ENCODE measurements around the gene RAB3GAP2.
"Not testable (repeated sequence)": the region's sequence is repeated elsewhere in the genome, so short reads cannot be mapped to it uniquely, and the experiment has no call there.

The RAB3GAP2 gene

DNA sequence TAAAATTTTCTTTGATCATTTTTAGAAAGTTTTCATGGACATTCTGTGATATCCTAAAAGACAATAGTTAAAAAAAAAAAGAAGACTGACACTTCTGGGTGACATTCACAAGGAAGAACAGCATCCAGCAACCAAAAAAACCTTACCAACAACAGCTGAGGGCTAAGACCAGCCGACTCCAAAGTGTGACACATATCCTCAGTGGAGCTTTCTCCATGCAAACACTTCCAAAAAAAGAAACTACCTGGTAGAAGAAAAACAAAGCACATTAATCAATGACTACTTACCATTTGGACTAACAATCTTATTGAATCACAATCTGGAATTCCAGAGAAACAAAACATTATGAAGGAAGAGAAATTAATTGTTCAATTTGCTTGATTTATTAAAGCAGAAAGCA lies 90.1 kb downstream of the RAB3GAP2 start:
- no peak overlapping the region for H3K4me3 ChIP-seq (ENCODE audit: insufficient read length, low read depth)
- no peak overlapping the region for H3K9ac ChIP-seq (ENCODE audit: insufficient read length, low read depth)
- no peaks in the 10 kb centered on the region for H3K4me1 ChIP-seq (ENCODE audit: insufficient read depth, insufficient read length)
- DNase-seq (ENCODE audit: low read depth, low spot score) = no peak
- H3K36me3 ChIP-seq (ENCODE audit: insufficient read depth, insufficient read length, low read length) = peaks cover 49% of the 10 kb centered on the region
- H3K9me3 ChIP-seq (ENCODE audit: insufficient read depth, low read length) = no peaks in the 10 kb centered on the region
- TF ChIP-seq SUZ12 (IDR thresholded peaks at IDR 0.05; ENCODE audit: extremely low read depth, insufficient read depth, insufficient read length) (no peak), YY1 (IDR thresholded peaks at IDR 0.05; ENCODE audit: insufficient read depth, insufficient read length) (no peak), ZNF274 (IDR thresholded peaks at IDR 0.05; ENCODE audit: low read depth, low read length) (no peak)
- H3K27me3 ChIP-seq (ENCODE audit: insufficient read depth, insufficient read length) = no peaks in the 10 kb centered on the region

GRCh38 chr1:220176540-220176939 lies 95.7 kb downstream of the RAB3GAP2 start:
- no peak for DNase-seq (ENCODE audit: low read depth, low spot score)
- no peak overlapping the region for H3K9ac ChIP-seq (ENCODE audit: insufficient read length, low read depth)
- no peaks in the 10 kb centered on the region for H3K27me3 ChIP-seq (ENCODE audit: insufficient read depth, insufficient read length)
- no peak overlapping the region for H3K4me3 ChIP-seq (ENCODE audit: insufficient read length, low read depth)
- no peak for TF ChIP-seq SUZ12 (IDR thresholded peaks at IDR 0.05; ENCODE audit: extremely low read depth, insufficient read depth, insufficient read length)
- TF ChIP-seq YY1 (IDR thresholded peaks at IDR 0.05; ENCODE audit: insufficient read depth, insufficient read length) = no peak
- TF ChIP-seq ZNF274 (IDR thresholded peaks at IDR 0.05; ENCODE audit: low read depth, low read length) = no peak
- H3K9me3 ChIP-seq (ENCODE audit: insufficient read depth, low read length) = no peaks in the 10 kb centered on the region
- H3K4me1 ChIP-seq (ENCODE audit: insufficient read depth, insufficient read length) = no peaks in the 10 kb centered on the region
- H3K36me3 ChIP-seq (ENCODE audit: insufficient read depth, insufficient read length, low read length) = peaks cover 39% of the 10 kb centered on the region

DNA sequence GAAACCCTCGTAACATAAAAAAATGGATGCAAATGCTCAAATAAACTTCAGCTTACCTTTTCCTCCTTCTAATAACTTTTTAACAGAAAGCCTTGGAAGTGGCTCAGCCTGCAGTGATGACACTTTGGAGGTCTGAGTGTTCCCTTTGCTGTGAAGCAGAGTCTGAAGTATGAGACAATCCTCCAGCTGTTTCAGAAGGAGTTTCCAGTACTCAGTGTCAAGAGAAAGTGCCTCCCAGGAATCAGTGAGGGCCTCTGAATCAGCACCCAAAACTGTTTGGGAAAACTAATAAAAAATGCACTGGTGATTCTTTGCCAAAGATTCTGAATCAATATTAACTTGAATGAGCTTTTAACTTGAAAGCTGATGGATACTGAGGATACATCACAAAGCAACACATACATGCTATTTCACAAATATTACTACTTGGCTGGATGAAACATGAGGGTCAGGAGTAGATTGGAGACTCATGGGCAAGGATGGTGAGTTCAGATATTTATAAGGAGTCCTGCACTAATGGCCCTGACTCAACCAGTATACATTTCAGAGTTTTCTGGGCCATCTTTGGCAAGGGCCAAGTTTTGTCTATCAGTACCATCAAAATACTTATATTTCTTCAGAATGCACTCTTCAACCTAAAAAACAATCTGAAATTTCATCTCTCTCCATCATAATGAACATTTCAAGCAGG lies 101.3 kb downstream of the RAB3GAP2 start:
- H3K4me3 ChIP-seq (ENCODE audit: insufficient read length, low read depth) = no peak overlapping the region
- peaks cover 62% of the 10 kb centered on the region for H3K36me3 ChIP-seq (ENCODE audit: insufficient read depth, insufficient read length, low read length)
- TF ChIP-seq ZNF274 (IDR thresholded peaks at IDR 0.05; ENCODE audit: low read depth, low read length) (no peak), SUZ12 (IDR thresholded peaks at IDR 0.05; ENCODE audit: extremely low read depth, insufficient read depth, insufficient read length) (no peak), YY1 (IDR thresholded peaks at IDR 0.05; ENCODE audit: insufficient read depth, insufficient read length) (no peak)
- H3K27me3 ChIP-seq (ENCODE audit: insufficient read depth, insufficient read length) = no peaks in the 10 kb centered on the region
- H3K9me3 ChIP-seq (ENCODE audit: insufficient read depth, low read length) = no peaks in the 10 kb centered on the region
- no peak overlapping the region for H3K9ac ChIP-seq (ENCODE audit: insufficient read length, low read depth)
- no peak for DNase-seq (ENCODE audit: low read depth, low spot score)
- H3K4me1 ChIP-seq (ENCODE audit: insufficient read depth, insufficient read length) = no peaks in the 10 kb centered on the region

- not testable (repeated sequence) for H3K9me3 ChIP-seq (ENCODE audit: insufficient read depth, low read length); DNase-seq (ENCODE audit: low read depth, low spot score); H3K4me3 ChIP-seq (ENCODE audit: insufficient read length, low read depth); H3K4me1 ChIP-seq (ENCODE audit: insufficient read depth, insufficient read length); H3K9ac ChIP-seq (ENCODE audit: insufficient read length, low read depth); H3K27me3 ChIP-seq (ENCODE audit: insufficient read depth, insufficient read length)
- peaks cover 71% of the 10 kb centered on the region for H3K36me3 ChIP-seq (ENCODE audit: insufficient read depth, insufficient read length, low read length)
Observed at GRCh38 chr1:220169887-220170286, 102.4 kb downstream of the RAB3GAP2 start.

GRCh38 chr1:220166853-220167252 lies 105.4 kb downstream of the RAB3GAP2 start:
- H3K27me3 ChIP-seq (ENCODE audit: insufficient read depth, insufficient read length) = no peaks in the 10 kb centered on the region
- peaks cover 72% of the 10 kb centered on the region for H3K36me3 ChIP-seq (ENCODE audit: insufficient read depth, insufficient read length, low read length)
- H3K9me3 ChIP-seq (ENCODE audit: insufficient read depth, low read length) = no peaks in the 10 kb centered on the region
- no peak overlapping the region for H3K4me3 ChIP-seq (ENCODE audit: insufficient read length, low read depth)
- no peak overlapping the region for H3K9ac ChIP-seq (ENCODE audit: insufficient read length, low read depth)
- H3K4me1 ChIP-seq (ENCODE audit: insufficient read depth, insufficient read length) = no peaks in the 10 kb centered on the region
- DNase-seq (ENCODE audit: low read depth, low spot score) = no peak
- no peak for TF ChIP-seq YY1 (IDR thresholded peaks at IDR 0.05; ENCODE audit: insufficient read depth, insufficient read length)
- no peak for TF ChIP-seq ZNF274 (IDR thresholded peaks at IDR 0.05; ENCODE audit: low read depth, low read length)
- TF ChIP-seq SUZ12 (IDR thresholded peaks at IDR 0.05; ENCODE audit: extremely low read depth, insufficient read depth, insufficient read length) = no peak

DNA sequence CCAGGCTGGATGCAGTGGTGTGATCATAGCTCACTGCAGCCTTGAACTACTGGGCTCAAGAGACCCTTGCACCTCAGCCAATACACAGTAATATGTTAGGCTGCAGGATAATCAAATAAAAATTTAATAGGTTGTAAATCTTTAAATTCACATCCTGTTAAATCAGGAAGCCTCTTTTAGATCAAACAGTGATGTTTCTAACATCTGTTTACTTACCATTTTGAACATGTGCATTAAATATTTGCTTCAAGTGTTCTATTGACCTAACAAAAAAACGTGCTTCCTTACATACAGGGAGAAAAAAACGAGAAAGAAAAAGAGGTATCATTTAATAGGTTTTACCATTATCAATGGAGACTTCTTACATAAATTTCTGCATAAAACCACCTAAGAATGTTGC lies 107.7 kb downstream of the RAB3GAP2 start:
- Histone ChIP-seq H3K4me3 (ENCODE audit: insufficient read length, low read depth) (no peak overlapping the region), H3K4me1 (ENCODE audit: insufficient read depth, insufficient read length) (no peaks in the 10 kb centered on the region), H3K27me3 (ENCODE audit: insufficient read depth, insufficient read length) (no peaks in the 10 kb centered on the region), H3K36me3 (ENCODE audit: insufficient read depth, insufficient read length, low read length) (peaks cover 69% of the 10 kb centered on the region), H3K9me3 (ENCODE audit: insufficient read depth, low read length) (no peaks in the 10 kb centered on the region), H3K9ac (ENCODE audit: insufficient read length, low read depth) (no peak overlapping the region)
- TF ChIP-seq YY1 (IDR thresholded peaks at IDR 0.05; ENCODE audit: insufficient read depth, insufficient read length) (no peak), SUZ12 (IDR thresholded peaks at IDR 0.05; ENCODE audit: extremely low read depth, insufficient read depth, insufficient read length) (no peak), ZNF274 (IDR thresholded peaks at IDR 0.05; ENCODE audit: low read depth, low read length) (no peak)
- DNase-seq (ENCODE audit: low read depth, low spot score) = no peak

GRCh38 chr1:220164116-220164515 lies 108.1 kb downstream of the RAB3GAP2 start:
- Histone ChIP-seq H3K4me3 (ENCODE audit: insufficient read length, low read depth) (no peak overlapping the region), H3K9me3 (ENCODE audit: insufficient read depth, low read length) (no peaks in the 10 kb centered on the region), H3K4me1 (ENCODE audit: insufficient read depth, insufficient read length) (no peaks in the 10 kb centered on the region), H3K9ac (ENCODE audit: insufficient read length, low read depth) (no peak overlapping the region), H3K36me3 (ENCODE audit: insufficient read depth, insufficient read length, low read length) (peaks cover 65% of the 10 kb centered on the region), H3K27me3 (ENCODE audit: insufficient read depth, insufficient read length) (no peaks in the 10 kb centered on the region)
- DNase-seq (ENCODE audit: low read depth, low spot score) = no peak
- TF ChIP-seq SUZ12 (IDR thresholded peaks at IDR 0.05; ENCODE audit: extremely low read depth, insufficient read depth, insufficient read length) (no peak), ZNF274 (IDR thresholded peaks at IDR 0.05; ENCODE audit: low read depth, low read length) (no peak), YY1 (IDR thresholded peaks at IDR 0.05; ENCODE audit: insufficient read depth, insufficient read length) (no peak)
